IPS-20b (cell line): Measurements from ENCODE around the gene SLC12A3.

Source experiments
- H3K27ac ChIP-seq: one replicate; pipeline ENCODE4 v1.5.1; 2013; ENCODE audit warnings: low read length
- H3K27me3 ChIP-seq: 2 replicates; pipeline ENCODE4 v1.6.1; 2013; ENCODE audit warnings: mild to moderate bottlenecking, low read length, inconsistent platforms; ENCODE audit not compliant: insufficient read depth
- H3K36me3 ChIP-seq: 2 replicates; pipeline ENCODE4 v1.6.1; 2013; ENCODE audit warnings: low read depth, mild to moderate bottlenecking, inconsistent platforms, low read length, moderate library complexity; ENCODE audit not compliant: insufficient read depth
- H3K4me1 ChIP-seq: 2 replicates; pipeline ENCODE4 v1.6.1; 2013; ENCODE audit warnings: mild to moderate bottlenecking, control low read depth, inconsistent platforms, low read length, moderate library complexity; ENCODE audit not compliant: insufficient read depth
- H3K4me3 ChIP-seq: 2 replicates; pipeline ENCODE4 v1.5.1; 2013; ENCODE audit warnings: mild to moderate bottlenecking, low read length, inconsistent platforms
- H3K9ac ChIP-seq: 2 replicates; pipeline ENCODE4 v1.6.1; 2013; ENCODE audit warnings: low read depth, mild to moderate bottlenecking, inconsistent platforms, low read length, moderate library complexity
- H3K9me3 ChIP-seq: 2 replicates; pipeline ENCODE4 v1.6.1; 2013; ENCODE audit warnings: mild to moderate bottlenecking, low read depth, low read length, inconsistent platforms; ENCODE audit not compliant: insufficient read depth

The SLC12A3 gene

DNA sequence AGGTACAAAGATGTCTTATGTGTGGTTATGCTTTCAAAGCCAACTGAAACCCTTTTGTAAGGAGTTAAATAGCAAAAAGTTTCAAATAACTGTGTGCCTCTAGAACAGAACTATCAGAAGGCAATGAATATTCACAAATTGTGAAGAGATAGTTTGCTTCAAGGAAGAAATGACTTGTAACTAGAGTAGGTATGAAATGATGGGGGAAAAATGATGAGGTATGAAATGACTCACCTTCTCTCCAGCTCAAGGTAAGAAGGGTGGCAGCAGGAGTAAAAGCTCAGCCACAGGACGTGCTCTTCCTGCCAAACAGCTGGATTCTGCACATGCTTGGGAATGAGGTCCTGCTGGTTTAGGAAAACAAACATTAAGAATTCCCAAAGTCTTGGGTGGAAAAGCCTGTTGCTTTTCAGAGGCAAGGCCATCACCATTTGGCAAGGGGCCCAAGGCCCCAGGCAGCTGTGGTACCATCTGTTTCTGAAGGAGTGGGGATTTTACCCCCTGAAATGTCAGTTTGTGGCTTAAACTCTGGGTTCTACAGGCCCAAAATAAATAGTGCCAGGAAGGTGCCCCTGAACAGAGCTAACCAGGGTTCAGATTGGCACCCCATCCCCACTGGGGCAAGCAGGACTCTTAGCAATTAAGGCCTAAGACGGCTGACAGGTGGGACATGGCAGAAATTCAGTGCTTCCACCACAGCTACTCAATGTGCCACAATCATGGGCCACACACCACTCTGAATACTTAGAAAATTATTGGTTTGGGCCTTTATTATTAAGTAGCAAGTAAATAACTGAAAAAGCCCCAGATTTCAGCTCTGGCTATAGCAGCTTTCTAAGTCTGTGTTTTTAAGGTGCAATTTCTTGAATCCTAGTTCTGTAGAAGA lies 80.2 kb downstream of the SLC12A3 start:
- Histone ChIP-seq H3K27me3 (no peaks in the 10 kb centered on the region), H3K4me3 (no peak overlapping the region), H3K4me1 (no peaks in the 10 kb centered on the region), H3K9ac (no peak overlapping the region), H3K9me3 (no peaks in the 10 kb centered on the region), H3K27ac (no peak overlapping the region), H3K36me3 (peaks cover 53% of the 10 kb centered on the region)

DNA sequence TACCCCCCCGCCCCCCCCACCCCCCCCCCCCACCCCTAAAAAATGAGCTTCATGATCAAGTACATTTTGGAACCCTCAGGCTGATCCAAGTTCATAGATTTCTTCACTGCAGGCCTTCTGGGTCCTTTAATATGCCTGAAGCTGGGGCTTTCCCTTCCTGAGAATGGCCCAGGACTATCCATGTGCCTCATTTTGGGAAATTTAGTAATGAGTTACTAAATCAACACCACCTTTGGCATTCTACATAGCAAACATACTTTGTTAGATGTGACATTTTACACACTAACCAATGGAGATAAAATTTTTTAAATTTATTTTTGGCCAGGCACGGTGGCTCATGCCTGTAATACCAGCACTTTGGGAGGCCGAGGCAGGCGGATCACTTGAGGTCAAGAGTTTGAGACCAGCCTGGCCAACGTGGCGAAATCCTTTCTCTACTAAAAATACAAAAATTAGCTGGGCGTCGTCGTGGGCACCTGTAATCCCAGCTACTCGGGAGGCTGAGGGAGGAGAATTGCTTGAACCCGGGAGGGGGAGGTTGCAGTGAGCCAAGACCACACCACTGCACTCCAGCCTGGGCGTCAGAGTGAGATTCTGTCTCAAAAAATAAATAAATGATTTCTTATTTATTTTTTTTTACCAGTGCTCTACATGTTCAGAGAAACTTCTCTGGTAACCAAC lies 81.0 kb downstream of the SLC12A3 start:
- Histone ChIP-seq H3K9ac (no peak overlapping the region), H3K4me1 (no peaks in the 10 kb centered on the region), H3K27ac (no peak overlapping the region), H3K4me3 (no peak overlapping the region), H3K36me3 (peaks cover 46% of the 10 kb centered on the region), H3K9me3 (no peaks in the 10 kb centered on the region), H3K27me3 (no peaks in the 10 kb centered on the region)

DNA sequence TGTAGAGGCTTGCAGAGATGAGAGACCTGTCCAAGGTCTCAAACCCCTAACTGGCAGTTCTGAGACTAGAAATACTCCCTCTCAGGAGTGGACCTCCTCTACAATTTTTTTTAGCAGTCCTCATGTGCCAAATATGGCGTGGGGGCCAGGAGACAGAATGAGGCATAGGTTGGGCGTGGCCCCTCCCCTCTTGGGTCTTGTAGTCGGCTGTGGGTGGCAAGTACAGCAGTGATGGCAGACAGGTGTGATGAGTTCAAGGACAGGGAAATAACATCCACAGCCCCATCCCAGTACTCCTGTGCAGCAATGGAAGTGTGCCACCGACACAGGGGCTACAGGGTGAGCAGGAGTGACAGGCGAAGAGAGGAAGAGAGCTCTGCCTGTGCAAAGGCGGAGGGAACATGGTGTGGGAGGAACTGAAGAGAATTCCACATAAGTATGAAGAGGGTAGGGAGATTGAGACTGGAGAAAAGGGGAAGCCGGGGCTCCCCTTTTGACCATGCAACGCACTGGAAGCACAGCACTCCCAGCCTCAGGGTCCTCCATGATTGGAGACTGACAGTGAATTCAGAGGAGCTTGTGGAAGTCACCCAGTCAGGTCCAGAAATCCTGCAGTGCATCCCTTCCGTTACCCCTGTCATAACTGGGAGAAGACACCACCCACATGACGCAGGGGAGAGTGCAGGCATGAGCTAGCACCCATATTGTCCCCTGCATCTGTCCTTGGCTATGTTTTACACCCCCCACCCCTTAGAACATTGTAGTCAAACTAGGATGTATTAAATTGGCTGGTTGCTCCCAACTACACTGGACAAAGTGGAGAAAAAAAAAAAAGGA lies 82.0 kb downstream of the SLC12A3 start:
- Histone ChIP-seq H3K9ac (no peak overlapping the region), H3K4me3 (no peak overlapping the region), H3K27ac (no peak overlapping the region), H3K9me3 (no peaks in the 10 kb centered on the region), H3K27me3 (no peaks in the 10 kb centered on the region), H3K36me3 (peaks cover 36% of the 10 kb centered on the region), H3K4me1 (no peaks in the 10 kb centered on the region)

DNA sequence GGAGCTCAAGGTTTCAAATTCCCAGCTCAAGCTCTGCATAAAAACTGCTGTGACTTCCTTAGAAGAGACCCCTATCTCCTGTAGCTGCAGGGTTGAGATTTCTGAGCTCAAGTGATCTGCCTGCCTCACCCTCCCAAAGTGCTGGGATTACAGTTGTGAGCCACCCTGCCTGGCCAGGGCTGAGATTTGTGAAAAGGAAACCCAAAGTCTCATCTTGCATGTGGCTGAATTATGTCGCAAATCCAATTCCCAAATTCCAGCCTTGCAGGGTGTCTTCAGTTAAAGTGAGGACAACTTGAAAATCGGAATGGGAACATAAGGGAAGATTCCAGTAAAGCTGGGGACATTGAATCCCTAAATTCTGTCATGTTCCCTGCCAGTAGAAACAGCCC lies 82.6 kb downstream of the SLC12A3 start:
- H3K9me3 ChIP-seq, result no peaks in the 10 kb centered on the region
- peaks cover 30% of the 10 kb centered on the region for H3K36me3 ChIP-seq
- no peak overlapping the region for H3K9ac ChIP-seq
- no peaks in the 10 kb centered on the region for H3K27me3 ChIP-seq
- no peak overlapping the region for H3K4me3 ChIP-seq
- H3K4me1 ChIP-seq, result no peaks in the 10 kb centered on the region
- no peak overlapping the region for H3K27ac ChIP-seq

DNA sequence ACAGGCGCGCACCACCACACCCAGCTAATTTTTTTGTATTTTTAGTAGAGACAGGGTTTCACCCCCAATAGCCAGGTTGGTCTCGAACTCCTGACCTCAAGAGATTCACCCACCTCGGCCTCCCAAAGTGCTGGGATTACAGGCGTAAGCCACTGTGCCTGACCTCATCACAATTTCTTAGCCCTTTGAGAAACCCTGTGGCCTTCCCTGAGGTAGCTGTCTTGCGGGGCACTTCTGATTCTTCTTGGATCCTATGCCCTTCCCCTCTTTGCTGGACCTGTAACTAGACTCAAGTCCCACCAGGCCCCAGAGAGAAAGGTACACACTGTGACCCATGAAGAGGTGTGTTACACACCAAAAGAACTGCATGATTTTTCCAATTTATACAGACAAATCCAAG lies 83.2 kb downstream of the SLC12A3 start:
- no peaks in the 10 kb centered on the region for H3K4me1 ChIP-seq
- no peak overlapping the region for H3K27ac ChIP-seq
- no peak overlapping the region for H3K4me3 ChIP-seq
- H3K27me3 ChIP-seq, result no peaks in the 10 kb centered on the region
- no peaks in the 10 kb centered on the region for H3K9me3 ChIP-seq
- peaks cover 23% of the 10 kb centered on the region for H3K36me3 ChIP-seq
- H3K9ac ChIP-seq, result no peak overlapping the region

DNA sequence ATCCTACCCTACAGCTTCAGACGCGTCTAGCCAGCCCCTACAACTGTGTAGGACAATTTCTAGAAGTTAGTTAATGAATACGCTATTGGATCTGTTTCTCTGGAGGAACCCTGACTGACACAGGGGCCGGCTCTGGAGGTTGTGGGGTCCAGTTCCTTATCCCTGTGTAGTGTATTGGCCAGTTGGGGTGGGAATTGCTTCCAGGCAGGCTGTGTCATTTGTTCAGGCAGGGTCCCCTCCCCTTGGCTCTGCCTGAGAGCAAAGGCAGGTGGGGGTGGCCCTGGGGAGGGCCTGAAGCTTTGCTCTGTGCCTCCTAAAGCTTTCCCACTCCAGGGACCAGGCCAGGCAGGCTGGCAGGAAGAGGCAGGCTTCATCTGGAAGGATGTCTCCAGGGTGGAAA lies 85.0 kb downstream of the SLC12A3 start:
- Histone ChIP-seq H3K4me1 (no peaks in the 10 kb centered on the region), H3K27ac (no peak overlapping the region), H3K9me3 (no peaks in the 10 kb centered on the region), H3K9ac (no peak overlapping the region), H3K36me3 (peaks cover 5% of the 10 kb centered on the region), H3K4me3 (no peak overlapping the region), H3K27me3 (no peaks in the 10 kb centered on the region)

DNA sequence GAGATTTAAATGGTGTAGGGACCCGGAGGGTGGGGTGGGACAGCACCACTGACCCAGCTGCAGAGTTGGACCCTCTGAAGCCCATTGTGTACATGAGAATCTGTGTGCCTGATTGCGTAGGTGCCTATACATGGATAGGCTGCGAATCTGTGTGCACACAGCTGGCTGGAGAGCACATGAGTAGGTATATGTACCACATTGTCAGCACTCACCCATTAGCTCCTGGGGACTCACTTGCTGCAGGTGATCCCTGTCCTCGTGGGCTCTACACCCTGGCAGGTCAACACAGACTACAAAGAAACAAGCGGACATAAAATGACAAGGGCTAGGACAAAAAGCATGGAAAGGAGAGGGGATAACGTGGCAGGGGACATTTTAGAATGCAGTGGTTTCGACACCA lies 85.4 kb downstream of the SLC12A3 start:
- Histone ChIP-seq H3K4me3 (no peak overlapping the region), H3K36me3 (peaks cover 1% of the 10 kb centered on the region), H3K9ac (no peak overlapping the region), H3K27me3 (no peaks in the 10 kb centered on the region), H3K9me3 (no peaks in the 10 kb centered on the region), H3K27ac (no peak overlapping the region), H3K4me1 (no peaks in the 10 kb centered on the region)

DNA sequence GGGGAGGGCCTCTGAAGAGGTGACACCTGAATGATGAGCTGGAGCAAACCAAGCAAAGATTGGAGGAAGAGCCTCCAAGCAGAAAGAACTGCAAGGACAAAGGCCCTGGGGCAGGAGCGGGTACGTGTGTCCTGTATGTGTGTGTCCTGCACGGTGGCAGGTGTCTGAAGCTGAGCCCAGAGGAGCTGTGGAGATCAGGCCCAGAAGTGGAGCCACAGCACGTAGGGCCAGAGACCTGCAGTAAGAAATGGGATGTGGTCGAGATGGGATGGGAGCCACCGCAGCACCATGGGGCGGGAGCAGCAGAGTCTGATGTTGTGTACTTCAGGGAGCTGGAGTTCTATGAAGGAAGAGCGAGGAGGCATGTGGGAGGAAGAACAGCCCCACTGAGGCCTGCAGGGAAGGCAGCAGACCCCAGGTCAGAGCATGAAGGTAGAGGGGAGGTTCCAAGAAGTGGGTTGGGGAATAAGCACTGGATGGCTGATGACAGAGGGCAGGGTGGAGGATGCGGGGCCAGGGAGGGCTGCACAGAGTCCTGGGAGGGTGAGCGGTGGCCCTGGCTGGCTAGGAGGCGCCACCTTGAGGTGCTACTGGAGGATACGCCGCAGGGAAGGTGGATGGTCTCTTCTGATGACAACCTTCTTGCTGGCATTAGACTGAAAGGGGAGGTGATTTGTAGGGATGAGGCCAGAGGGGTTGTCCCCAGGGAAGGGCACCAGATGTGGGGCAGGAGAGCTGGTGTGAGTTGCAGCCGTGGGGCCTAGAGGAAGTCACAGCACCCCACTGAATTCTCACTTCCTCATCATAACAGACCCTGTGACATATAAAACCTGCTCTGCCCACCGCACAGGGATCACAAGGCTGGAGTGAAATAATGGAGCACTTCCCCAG lies 86.1 kb downstream of the SLC12A3 start:
- Histone ChIP-seq H3K4me1 (no peaks in the 10 kb centered on the region), H3K27me3 (no peaks in the 10 kb centered on the region), H3K9ac (no peak overlapping the region), H3K9me3 (no peaks in the 10 kb centered on the region), H3K36me3 (no peaks in the 10 kb centered on the region), H3K27ac (no peak overlapping the region), H3K4me3 (no peak overlapping the region)

DNA sequence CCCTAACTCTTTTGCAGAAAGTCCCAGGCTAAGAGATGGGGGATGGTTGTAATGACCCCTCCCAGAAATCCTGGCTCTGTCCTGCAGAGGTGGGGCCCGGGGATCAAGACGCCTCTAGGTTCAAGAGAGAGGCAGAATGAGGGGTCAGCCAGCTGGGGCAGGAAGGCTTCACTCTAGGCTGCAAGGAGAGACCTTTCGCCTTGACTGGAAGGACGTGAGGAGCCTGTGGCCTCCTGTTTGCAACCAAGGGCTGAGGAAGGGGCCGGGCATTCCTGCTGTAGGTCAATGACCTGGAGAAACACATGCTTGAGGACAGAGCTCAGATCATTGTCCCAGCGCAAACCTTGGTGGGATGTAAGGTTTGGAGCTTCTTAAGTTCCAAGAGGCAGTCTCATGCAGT lies 88.0 kb downstream of the SLC12A3 start:
- Histone ChIP-seq H3K36me3 (no peaks in the 10 kb centered on the region), H3K27me3 (no peaks in the 10 kb centered on the region), H3K4me3 (no peak overlapping the region), H3K9me3 (no peaks in the 10 kb centered on the region), H3K27ac (no peak overlapping the region), H3K9ac (no peak overlapping the region), H3K4me1 (no peaks in the 10 kb centered on the region)

DNA sequence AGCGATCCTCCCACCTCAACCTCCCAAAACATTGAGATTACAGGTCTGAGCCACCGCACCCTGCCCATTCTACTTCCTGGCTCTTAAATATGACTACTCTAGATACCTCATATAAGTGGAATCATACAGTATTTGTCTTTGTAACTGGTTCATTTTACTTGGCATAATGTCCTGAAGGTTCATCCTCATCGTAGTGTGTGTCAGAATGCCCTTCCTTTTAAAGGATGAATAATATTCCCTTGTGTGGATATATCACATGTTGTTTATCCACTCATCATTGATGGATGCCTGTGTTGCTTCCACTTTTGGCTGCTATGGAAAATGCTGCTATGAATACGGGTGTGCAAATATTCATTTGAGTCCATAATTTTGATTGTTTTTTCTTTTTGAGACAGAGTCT lies 91.1 kb downstream of the SLC12A3 start:
- H3K4me3 ChIP-seq, result no peak overlapping the region
- no peaks in the 10 kb centered on the region for H3K27me3 ChIP-seq
- H3K4me1 ChIP-seq, result no peaks in the 10 kb centered on the region
- H3K9ac ChIP-seq, result no peak overlapping the region
- H3K36me3 ChIP-seq, result no peaks in the 10 kb centered on the region
- no peaks in the 10 kb centered on the region for H3K9me3 ChIP-seq
- no peak overlapping the region for H3K27ac ChIP-seq

DNA sequence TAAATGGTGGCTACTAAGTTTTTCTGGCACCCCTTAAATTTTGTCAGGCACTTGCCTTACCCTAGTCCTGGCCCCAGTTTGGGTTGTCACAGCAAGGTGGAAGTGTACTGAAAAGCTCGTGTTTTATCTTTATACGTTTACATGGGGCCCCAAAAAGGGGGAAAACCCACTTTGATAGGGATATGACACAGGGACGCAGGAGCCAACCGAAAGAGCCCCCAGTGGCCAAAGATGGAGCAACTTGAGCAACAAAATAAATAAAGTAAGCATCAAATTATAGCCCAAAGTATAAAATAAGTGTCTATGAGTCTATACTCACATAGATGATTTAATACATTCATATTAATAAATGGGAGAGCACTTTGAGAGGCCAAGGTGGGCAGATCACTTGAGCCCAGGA lies 91.7 kb downstream of the SLC12A3 start:
- Histone ChIP-seq H3K4me1 (no peaks in the 10 kb centered on the region), H3K9me3 (no peaks in the 10 kb centered on the region), H3K36me3 (no peaks in the 10 kb centered on the region), H3K27ac (no peak overlapping the region), H3K9ac (no peak overlapping the region), H3K4me3 (no peak overlapping the region), H3K27me3 (no peaks in the 10 kb centered on the region)
